SK-N-SH (cell line): ENCODE measurements around the gene TWSG1. TPM values are rescaled to one million over a fixed set of nuclear protein-coding genes. Genes with fewer than 3 reads are reported as not detected.

Experiments used
- CTCF ChIA-PET: fragments of 300-600, 350-600 bp; formaldehyde crosslinking; extraction: SDS; loops from one replicate; lab custom pipeline; 2021; lab: Yijun Ruan, JAX
- POLR2A ChIA-PET: fragments of 350-600 bp; sonication (Branson Sonifier 250); formaldehyde crosslinking; extraction: SDS; loops from one replicate; lab custom pipeline; 2020; ENCODE audit warnings: antibody characterized with exemption, inconsistent platforms; lab: Yijun Ruan, JAX
- DNase-seq: peaks from one replicate; pipeline ENCODE4 v3.0.0; 2012
- H2AFZ ChIP-seq: fragments of 200-600 bp; sonication (generic); 2 replicates; pipeline ENCODE4 v1.8.1; 2016; ENCODE audit warnings: antibody characterized with exemption, mild to moderate bottlenecking, low read depth
- H3F3A ChIP-seq: fragments of 200-600 bp; sonication (generic); replicated peaks from 2 replicates; pipeline ENCODE3; 2016; ENCODE audit warnings: antibody characterized with exemption, mild to moderate bottlenecking; ENCODE audit not compliant: insufficient read depth
- H3K27ac ChIP-seq, 2 experiments: fragments of 200-500 bp in 1 of 2; fragments of 200-600 bp in 1 of 2; sonication (Bioruptor generic) in 1 of 2; sonication (generic), shearing (Covaris generic) in 1 of 2; 2 replicates each; pipeline versions ENCODE4 v1.5.1 to v1.6.1; 2014 to 2016; ENCODE audit warnings: low read depth in 2 of 2, inconsistent platforms in 1 of 2, low read length in 1 of 2, mild to moderate bottlenecking in 1 of 2, mixed read lengths in 1 of 2
- H3K27me3 ChIP-seq: fragments of 200-600 bp; sonication (generic), shearing (Covaris generic); 2 replicates; pipeline ENCODE4 v1.6.1; 2016; ENCODE audit warnings: mixed run types; ENCODE audit not compliant: insufficient read depth
- H3K36me3 ChIP-seq, 2 experiments: fragments of 200-500 bp in 1 of 2; fragments of 200-600 bp in 1 of 2; sonication (Bioruptor generic) in 1 of 2; sonication (generic) in 1 of 2; replicated peaks in 1 of 2; 2 replicates each; pipeline versions ENCODE3 to v1.5.1; 2014 to 2016; ENCODE audit warnings: low read length in 1 of 2, mild to moderate bottlenecking in 1 of 2; ENCODE audit not compliant: insufficient read depth in 2 of 2, control insufficient read depth in 1 of 2
- H3K4me1 ChIP-seq, 2 experiments: fragments of 200-500 bp in 1 of 2; fragments of 200-600 bp in 1 of 2; sonication (Bioruptor generic) in 1 of 2; sonication (generic), shearing (Covaris generic) in 1 of 2; 2 replicates each; pipeline versions ENCODE4 v1.5.1 to v1.6.1; 2014 to 2016; ENCODE audit warnings: low read depth in 1 of 2, low read length in 1 of 2, mixed run types in 1 of 2; ENCODE audit not compliant: insufficient read depth in 2 of 2, control insufficient read depth in 1 of 2
- H3K4me2 ChIP-seq: fragments of 200-600 bp; sonication (generic), shearing (Covaris generic); 2 replicates; pipeline ENCODE4 v1.6.1; 2017; ENCODE audit warnings: mixed run types
- H3K4me3 ChIP-seq, 2 experiments: fragments of 200-500 bp in 1 of 2; fragments of 200-600 bp in 1 of 2; sonication (Bioruptor generic) in 1 of 2; sonication (generic), shearing (Covaris generic) in 1 of 2; 2 replicates each; pipeline versions ENCODE4 v1.5.1 to v1.8.1; 2014 to 2016; ENCODE audit warnings: low read depth in 2 of 2, inconsistent platforms in 1 of 2, low read length in 1 of 2, mild to moderate bottlenecking in 1 of 2, mixed read lengths in 1 of 2, moderate library complexity in 1 of 2
- H3K79me2 ChIP-seq: fragments of 200-600 bp; sonication (generic); 2 replicates; pipeline ENCODE4 v1.8.1; 2017; ENCODE audit warnings: mild to moderate bottlenecking; ENCODE audit not compliant: insufficient read depth
- H3K9ac ChIP-seq: fragments of 200-600 bp; sonication (generic); 2 replicates; pipeline ENCODE4 v1.6.1; 2017; ENCODE audit warnings: mixed run types
- H3K9me2 ChIP-seq: fragments of 200-600 bp; sonication (generic); 2 replicates; pipeline ENCODE4 v1.6.1; 2017; ENCODE audit warnings: mixed run types
- H3K9me3 ChIP-seq: fragments of 200-600 bp; sonication (generic); 2 replicates; pipeline ENCODE4 v1.6.1; 2017; ENCODE audit warnings: mixed run types, mild to moderate bottlenecking, moderate library complexity
- H4K20me1 ChIP-seq: fragments of 200-600 bp; sonication (generic); 2 replicates; pipeline ENCODE4 v1.6.1; 2017; ENCODE audit warnings: mild to moderate bottlenecking, mixed run types; ENCODE audit not compliant: insufficient read depth
- CHD2 ChIP-seq: fragments of 150-350 bp; IDR thresholded peaks from 2 replicates; pipeline ENCODE4 v1.6.1; 2018; ENCODE audit warnings: low read length; ENCODE audit not compliant: partially characterized antibody
- FOXM1 ChIP-seq: IDR thresholded peaks from 2 replicates; pipeline ENCODE4 v1.4.0; 2012; ENCODE audit warnings: low read depth, mild to moderate bottlenecking
- GABPA ChIP-seq: IDR thresholded peaks from 2 replicates; pipeline ENCODE4 v1.4.0; 2012; ENCODE audit warnings: low read depth, mild to moderate bottlenecking
- JUND ChIP-seq: IDR thresholded peaks from 2 replicates; pipeline ENCODE4 v1.4.0; 2012
- NFIC ChIP-seq: IDR thresholded peaks from 2 replicates; pipeline ENCODE4 v1.4.0; 2012; ENCODE audit warnings: borderline replicate concordance
- NRF1 ChIP-seq: IDR thresholded peaks from 2 replicates; pipeline ENCODE4 v1.6.1; 2012; ENCODE audit warnings: low read depth, mild to moderate bottlenecking, low read length
- POLR2AphosphoS5 ChIP-seq: IDR thresholded peaks from 2 replicates; pipeline ENCODE4 v1.6.1; 2012; ENCODE audit warnings: low read depth, low read length
- RFX5 ChIP-seq: IDR thresholded peaks from 2 replicates; pipeline ENCODE4 v1.6.1; 2012; ENCODE audit warnings: mild to moderate bottlenecking, improper control_type of control experiment, low read length
- SMC3 ChIP-seq: IDR thresholded peaks from 2 replicates; pipeline ENCODE4 v1.6.1; 2012; ENCODE audit warnings: low read depth, low read length, improper control_type of control experiment
- TAF1 ChIP-seq: IDR thresholded peaks from 2 replicates; pipeline ENCODE4 v1.6.1; 2012; ENCODE audit warnings: low read depth, mild to moderate bottlenecking, low read length, moderate library complexity, borderline replicate concordance
- TCF12 ChIP-seq: IDR thresholded peaks from 2 replicates; pipeline ENCODE4 v1.4.0; 2012
- YY1 ChIP-seq: IDR thresholded peaks from 2 replicates; pipeline ENCODE4 v1.4.0; 2012; ENCODE audit warnings: low read depth, mild to moderate bottlenecking
- WGBS: methylation state at CpG from one replicate; pipeline ENCODE4 v1.1.6; 2017; ENCODE audit warnings: low lambda C conversion rate; 5-methylcytosine and 5-hydroxymethylcytosine counted together
- polyA plus RNA-seq, 3 experiments: library from polyadenylated mRNA; depleted of rRNA; stranded (reverse); fragments of >200 nt; gene quantifications; 2 replicates each; pipeline ENCODE4 v1.2.3, GENCODE V29; 2012
- TF ChIP-seq, protein P1 (sequence below): fragments of 150-350 bp; IDR thresholded peaks from 2 replicates; pipeline ENCODE4 v1.6.1; 2017; ENCODE audit warnings: antibody characterized with exemption, low read length, low read depth, borderline replicate concordance
- TF ChIP-seq, protein P2 (sequence below): IDR thresholded peaks from 2 replicates; pipeline ENCODE4 v1.6.1; 2012; ENCODE audit warnings: mild to moderate bottlenecking, low read depth, low read length, moderate library complexity
- TF ChIP-seq, protein P3 (sequence below): fragments of 150-350 bp; IDR thresholded peaks from 2 replicates; pipeline ENCODE4 v1.6.1; 2016; ENCODE audit warnings: mild to moderate bottlenecking, low read depth, low read length

The TWSG1 gene
- polyA plus RNA-seq, 1 of the 3 experiments (the other 2 are of a cell fraction): 44.0 TPM

DNA sequence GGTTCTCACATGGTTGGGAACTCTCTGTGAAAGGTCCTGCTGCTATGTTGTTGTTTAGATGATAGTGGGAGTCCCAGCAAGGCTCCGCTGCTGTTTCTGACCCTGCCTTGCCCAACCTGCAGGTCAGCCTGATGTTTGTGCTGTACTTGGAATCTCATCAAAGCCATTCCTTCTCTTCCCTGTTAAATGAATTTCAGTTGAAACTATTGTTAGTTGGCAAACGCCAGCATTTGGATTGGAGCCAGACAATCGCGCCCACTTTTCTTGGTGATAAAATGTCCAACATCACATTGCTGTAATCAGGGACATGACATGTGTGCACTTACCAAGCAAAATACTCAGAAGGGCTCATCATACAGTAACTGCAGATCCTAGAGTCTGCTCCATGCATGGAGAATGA is 12.8 kb upstream of the TWSG1 start:
- Histone ChIP-seq H3K9me3 (no peaks in the 10 kb centered on the region), H3K9me2 (no peaks in the 10 kb centered on the region), H3K27me3 (no peaks in the 10 kb centered on the region), H3K9ac (no peak overlapping the region), H4K20me1 (no peaks in the 10 kb centered on the region), H2AFZ (no peak overlapping the region), H3K4me2 (no peak overlapping the region), H3K79me2 (no peaks in the 10 kb centered on the region), H3K27ac (no peak overlapping the region), H3K4me3 (no peak overlapping the region), H3K36me3 (no peaks in the 10 kb centered on the region), H3F3A (no peaks in the 10 kb centered on the region), H3K4me1 (no peaks in the 10 kb centered on the region)
- POLR2A ChIA-PET: no interaction called here
- CTCF ChIA-PET: no interaction called here
- 79% methylated on average over 4 of the region's 4 CpGs for WGBS
- no peak for DNase-seq
- TF ChIP-seq, protein P1, sequence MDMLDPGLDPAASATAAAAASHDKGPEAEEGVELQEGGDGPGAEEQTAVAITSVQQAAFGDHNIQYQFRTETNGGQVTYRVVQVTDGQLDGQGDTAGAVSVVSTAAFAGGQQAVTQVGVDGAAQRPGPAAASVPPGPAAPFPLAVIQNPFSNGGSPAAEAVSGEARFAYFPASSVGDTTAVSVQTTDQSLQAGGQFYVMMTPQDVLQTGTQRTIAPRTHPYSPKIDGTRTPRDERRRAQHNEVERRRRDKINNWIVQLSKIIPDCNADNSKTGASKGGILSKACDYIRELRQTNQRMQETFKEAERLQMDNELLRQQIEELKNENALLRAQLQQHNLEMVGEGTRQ: no peak
- no peak for TF ChIP-seq SMC3
- TF ChIP-seq TAF1: no peak
- TF ChIP-seq TCF12: no peak
- no peak for TF ChIP-seq FOXM1
- TF ChIP-seq RFX5: no peak

DNA sequence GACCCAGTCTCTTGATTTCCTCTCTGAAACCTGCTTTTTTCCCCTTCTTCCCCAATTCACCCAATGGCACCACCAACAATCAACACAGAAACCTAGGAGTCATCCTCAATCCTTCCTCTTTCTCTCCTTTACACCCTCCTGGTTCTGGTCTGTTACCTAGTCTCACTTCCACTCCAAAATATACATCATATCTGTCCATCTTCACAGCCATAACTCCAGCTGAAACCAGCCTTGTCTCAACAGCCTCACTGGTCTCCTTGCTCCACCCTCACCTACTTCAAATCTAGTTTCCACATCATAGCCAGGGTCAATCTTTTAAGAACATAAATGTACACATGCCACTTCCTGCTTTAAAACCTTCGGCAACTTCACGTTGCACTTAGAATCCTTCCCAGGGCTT is 11.8 kb upstream of the TWSG1 start:
- Histone ChIP-seq H3K9ac (no peak overlapping the region), H3K4me3 (no peak overlapping the region), H3K9me2 (no peaks in the 10 kb centered on the region), H3K36me3 (no peaks in the 10 kb centered on the region), H3K27me3 (no peaks in the 10 kb centered on the region), H2AFZ (no peak overlapping the region), H3F3A (no peaks in the 10 kb centered on the region), H4K20me1 (no peaks in the 10 kb centered on the region), H3K4me2 (no peak overlapping the region), H3K27ac (no peak overlapping the region), H3K9me3 (no peaks in the 10 kb centered on the region), H3K4me1 (no peaks in the 10 kb centered on the region), H3K79me2 (no peaks in the 10 kb centered on the region)
- DNase-seq: no peak
- CTCF ChIA-PET: no interaction called here
- POLR2A ChIA-PET: no interaction called here
- 92% methylated on average over 2 of the region's 2 CpGs for WGBS
- TF ChIP-seq TCF12 (no peak), NRF1 (no peak), CHD2 (no peak), FOXM1 (no peak), JUND (no peak), SMC3 (no peak), NFIC (no peak), YY1 (no peak), GABPA (no peak), POLR2AphosphoS5 (no peak)
- TF ChIP-seq, protein P2, sequence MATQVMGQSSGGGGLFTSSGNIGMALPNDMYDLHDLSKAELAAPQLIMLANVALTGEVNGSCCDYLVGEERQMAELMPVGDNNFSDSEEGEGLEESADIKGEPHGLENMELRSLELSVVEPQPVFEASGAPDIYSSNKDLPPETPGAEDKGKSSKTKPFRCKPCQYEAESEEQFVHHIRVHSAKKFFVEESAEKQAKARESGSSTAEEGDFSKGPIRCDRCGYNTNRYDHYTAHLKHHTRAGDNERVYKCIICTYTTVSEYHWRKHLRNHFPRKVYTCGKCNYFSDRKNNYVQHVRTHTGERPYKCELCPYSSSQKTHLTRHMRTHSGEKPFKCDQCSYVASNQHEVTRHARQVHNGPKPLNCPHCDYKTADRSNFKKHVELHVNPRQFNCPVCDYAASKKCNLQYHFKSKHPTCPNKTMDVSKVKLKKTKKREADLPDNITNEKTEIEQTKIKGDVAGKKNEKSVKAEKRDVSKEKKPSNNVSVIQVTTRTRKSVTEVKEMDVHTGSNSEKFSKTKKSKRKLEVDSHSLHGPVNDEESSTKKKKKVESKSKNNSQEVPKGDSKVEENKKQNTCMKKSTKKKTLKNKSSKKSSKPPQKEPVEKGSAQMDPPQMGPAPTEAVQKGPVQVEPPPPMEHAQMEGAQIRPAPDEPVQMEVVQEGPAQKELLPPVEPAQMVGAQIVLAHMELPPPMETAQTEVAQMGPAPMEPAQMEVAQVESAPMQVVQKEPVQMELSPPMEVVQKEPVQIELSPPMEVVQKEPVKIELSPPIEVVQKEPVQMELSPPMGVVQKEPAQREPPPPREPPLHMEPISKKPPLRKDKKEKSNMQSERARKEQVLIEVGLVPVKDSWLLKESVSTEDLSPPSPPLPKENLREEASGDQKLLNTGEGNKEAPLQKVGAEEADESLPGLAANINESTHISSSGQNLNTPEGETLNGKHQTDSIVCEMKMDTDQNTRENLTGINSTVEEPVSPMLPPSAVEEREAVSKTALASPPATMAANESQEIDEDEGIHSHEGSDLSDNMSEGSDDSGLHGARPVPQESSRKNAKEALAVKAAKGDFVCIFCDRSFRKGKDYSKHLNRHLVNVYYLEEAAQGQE: no peak
- TF ChIP-seq, protein P3, sequence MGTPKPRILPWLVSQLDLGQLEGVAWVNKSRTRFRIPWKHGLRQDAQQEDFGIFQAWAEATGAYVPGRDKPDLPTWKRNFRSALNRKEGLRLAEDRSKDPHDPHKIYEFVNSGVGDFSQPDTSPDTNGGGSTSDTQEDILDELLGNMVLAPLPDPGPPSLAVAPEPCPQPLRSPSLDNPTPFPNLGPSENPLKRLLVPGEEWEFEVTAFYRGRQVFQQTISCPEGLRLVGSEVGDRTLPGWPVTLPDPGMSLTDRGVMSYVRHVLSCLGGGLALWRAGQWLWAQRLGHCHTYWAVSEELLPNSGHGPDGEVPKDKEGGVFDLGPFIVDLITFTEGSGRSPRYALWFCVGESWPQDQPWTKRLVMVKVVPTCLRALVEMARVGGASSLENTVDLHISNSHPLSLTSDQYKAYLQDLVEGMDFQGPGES: no peak
